IMR-90 (cell line): ENCODE measurements around the gene LEKR1. TPM values are rescaled to one million over a fixed set of nuclear protein-coding genes. Genes with fewer than 3 reads are reported as not detected.

Experiments used
- ATAC-seq: fragments of 200-7000 bp; cut with Tn5 transposase; 2 replicates; pipeline ENCODE4 v1.9.1; 2020; ENCODE audit warnings: low read depth, mild to moderate bottlenecking, moderate library complexity
- BruUV-seq: library from RNA; stranded (reverse); fragments of 400-500 nt; replicated peaks from 2 replicates; lab custom pipeline; 2021; lab: Mats Ljungman, UMichigan
- CTCF ChIA-PET: fragments of 300-600 bp; formaldehyde crosslinking; extraction: SDS; loops from one replicate; lab custom pipeline; 2021; ENCODE audit warnings: antibody characterized with exemption; lab: Yijun Ruan, JAX
- POLR2A ChIA-PET: fragments of 300-600 bp; sonication (Branson Sonifier 250); formaldehyde crosslinking; loops from one replicate; lab custom pipeline; 2022; ENCODE audit warnings: antibody characterized with exemption; ENCODE audit not compliant: unreplicated experiment; lab: Charles Lee
- DNase-seq: peaks from one replicate; pipeline ENCODE4 v3.0.0; 2013
- H2AFZ ChIP-seq: replicated peaks from 2 replicates; pipeline ENCODE3; 2013; ENCODE audit warnings: low read length, mild to moderate bottlenecking; ENCODE audit not compliant: poor library complexity
- H2AK5ac ChIP-seq: 2 replicates; pipeline ENCODE4 v1.6.1; 2013; ENCODE audit warnings: low read depth, low read length, inconsistent platforms
- H2AK9ac ChIP-seq: replicated peaks from 2 replicates; pipeline ENCODE3; 2013; ENCODE audit warnings: mild to moderate bottlenecking, low read depth, low read length, moderate library complexity; ENCODE audit not compliant: poor library complexity
- H2BK120ac ChIP-seq: 2 replicates; pipeline ENCODE4 v1.6.1; 2013; ENCODE audit warnings: low read depth, low read length, inconsistent platforms
- H2BK15ac ChIP-seq: 3 replicates; pipeline ENCODE4 v1.6.1; 2013; ENCODE audit warnings: low read depth, low read length, inconsistent platforms
- H2BK20ac ChIP-seq: 2 replicates; pipeline ENCODE4 v1.6.1; 2013; ENCODE audit warnings: low read depth, mild to moderate bottlenecking, inconsistent platforms, low read length, moderate library complexity
- H2BK5ac ChIP-seq: 2 replicates; pipeline ENCODE4 v1.6.1; 2013; ENCODE audit warnings: mild to moderate bottlenecking, low read depth, low read length, inconsistent platforms; ENCODE audit not compliant: poor library complexity, severe bottlenecking
- H3K14ac ChIP-seq: replicated peaks from 2 replicates; pipeline ENCODE4 v1.6.1; 2013; ENCODE audit warnings: low read depth, low read length, inconsistent platforms
- H3K18ac ChIP-seq: 2 replicates; pipeline ENCODE4 v1.6.1; 2013; ENCODE audit warnings: low read depth, low read length, control low read depth
- H3K23ac ChIP-seq: 2 replicates; pipeline ENCODE4 v1.6.1; 2013; ENCODE audit warnings: low read depth, low read length, inconsistent platforms
- H3K27ac ChIP-seq: 2 replicates; pipeline ENCODE4 v1.5.1; 2013; ENCODE audit warnings: mild to moderate bottlenecking, control low read depth, low read length; ENCODE audit not compliant: insufficient read depth
- H3K27me3 ChIP-seq: 2 replicates; pipeline ENCODE4 v1.6.1; 2013; ENCODE audit warnings: low read length; ENCODE audit not compliant: control insufficient read depth, insufficient read depth
- H3K36me3 ChIP-seq: 2 replicates; pipeline ENCODE4 v1.6.1; 2013; ENCODE audit warnings: low read length, mixed read lengths; ENCODE audit not compliant: control insufficient read depth, insufficient read depth
- H3K4ac ChIP-seq: 2 replicates; pipeline ENCODE4 v1.6.1; 2013; ENCODE audit warnings: low read depth, low read length, inconsistent platforms
- H3K4me1 ChIP-seq: 2 replicates; pipeline ENCODE4 v1.6.1; 2013; ENCODE audit warnings: low read length, mixed read lengths; ENCODE audit not compliant: control insufficient read depth, insufficient read depth
- H3K4me2 ChIP-seq: 2 replicates; pipeline ENCODE4 v1.6.1; 2013; ENCODE audit warnings: low read depth, mild to moderate bottlenecking, control low read depth, low read length, moderate library complexity
- H3K4me3 ChIP-seq: 2 replicates; pipeline ENCODE4 v1.5.1; 2013; ENCODE audit warnings: low read depth, mild to moderate bottlenecking, control low read depth, low read length, moderate library complexity; ENCODE audit not compliant: insufficient read depth
- H3K56ac ChIP-seq: 2 replicates; pipeline ENCODE4 v1.6.1; 2013; ENCODE audit warnings: low read length, inconsistent platforms; ENCODE audit not compliant: insufficient read depth; ENCODE audit errors: extremely low read depth
- H3K79me1 ChIP-seq, 2 experiments: 2 replicates each; pipeline ENCODE4 v1.6.1; 2013; ENCODE audit warnings: low read length in 2 of 2, inconsistent platforms in 1 of 2, low read depth in 1 of 2
- H3K9ac ChIP-seq: 2 replicates; pipeline ENCODE4 v1.6.1; 2013; ENCODE audit warnings: low read depth, low read length, control low read depth
- H3K9me1 ChIP-seq: 2 replicates; pipeline ENCODE4 v1.6.1; 2013; ENCODE audit warnings: low read length, inconsistent platforms; ENCODE audit not compliant: insufficient read depth
- H3K9me3 ChIP-seq: 2 replicates; pipeline ENCODE4 v1.6.1; 2013; ENCODE audit warnings: low read length; ENCODE audit not compliant: control insufficient read depth, insufficient read depth
- H4K20me1 ChIP-seq: 2 replicates; pipeline ENCODE4 v1.6.1; 2013; ENCODE audit warnings: low read length, inconsistent platforms; ENCODE audit not compliant: insufficient read depth
- H4K5ac ChIP-seq: 2 replicates; pipeline ENCODE4 v1.6.1; 2013; ENCODE audit warnings: mild to moderate bottlenecking, low read depth, low read length, control low read depth
- H4K8ac ChIP-seq, 2 experiments: 2 replicates each; pipeline ENCODE4 v1.6.1; 2013; ENCODE audit warnings: low read depth in 2 of 2, low read length in 2 of 2, control low read depth in 1 of 2, inconsistent platforms in 1 of 2
- H4K91ac ChIP-seq: 2 replicates; pipeline ENCODE4 v1.6.1; 2013; ENCODE audit warnings: low read depth, low read length, inconsistent platforms; ENCODE audit not compliant: insufficient read depth
- BHLHE40 ChIP-seq: fragments of 150-350 bp; IDR thresholded peaks from 2 replicates; pipeline ENCODE4 v1.6.1; 2016; ENCODE audit warnings: mild to moderate bottlenecking, low read depth, low read length
- CTCF ChIP-seq: conservative IDR thresholded peaks from 2 replicates; pipeline ENCODE4 v1.5.1; 2012; ENCODE audit warnings: mild to moderate bottlenecking, low read depth, low read length, improper control_type of control experiment
- SMC3 ChIP-seq: fragments of 150-350 bp; IDR thresholded peaks from 2 replicates; pipeline ENCODE4 v1.6.1; 2016; ENCODE audit warnings: low read depth, mild to moderate bottlenecking, antibody characterized with exemption, low read length, moderate library complexity
- WGBS, 2 experiments: methylation state at CpG; one replicate each; pipeline versions ENCODE4 v1.1.5 to v1.1.7; 2013; ENCODE audit warnings: missing lambda C conversion rate in 2 of 2; ENCODE audit not compliant: insufficient read length in 1 of 2; ENCODE audit errors: extremely low coverage in 2 of 2; 5-methylcytosine and 5-hydroxymethylcytosine counted together
- dilution Hi-C: fragments of 300-500 bp; cut with HindIII; formaldehyde crosslinking; loops from one replicate; pipeline ENCODE4 v1.14.3; 2018; ENCODE audit warnings: low sequenced_read_pairs; ENCODE audit not compliant: unreplicated experiment
- in situ Hi-C: fragments of 300-500 bp; cut with MboI; formaldehyde crosslinking; loops from 3 replicates; pipeline ENCODE4 v1.14.3; 2019; ENCODE audit warnings: low sequenced_read_pairs, inconsistent platforms, mixed read lengths
- intact Hi-C: fragments of 100-400 bp; cut with micrococcal nuclease; formaldehyde crosslinking; loops from 2 replicates; pipeline ENCODE4 v1.10.0; 2022
- polyA plus RNA-seq, 3 experiments: library from polyadenylated mRNA; depleted of rRNA; stranded (reverse); fragments of >200 nt; gene quantifications; 2 replicates each; pipeline ENCODE4 v1.2.3, GENCODE V29; 2012; ENCODE audit warnings: low replicate concordance in 1 of 3
- total RNA-seq: library from RNA; depleted of rRNA; stranded (reverse); fragments of >200 nt; gene quantifications from 2 replicates; pipeline ENCODE4 v1.2.3, GENCODE V29; 2012

Gene LEKR1
- total and polyA plus RNA-seq, 2 of the 4 experiments (the other 2 are of a cell fraction), result 0.19 to 0.36 TPM

GRCh38 chr3:156941311-156941710, 115.2 kb downstream of the LEKR1 start:
- no peak overlapping the region for H3K56ac ChIP-seq
- H3K27ac ChIP-seq, result no peak overlapping the region
- no peak overlapping the region for H2AFZ ChIP-seq
- in situ Hi-C loops, result no loop called here
- 95% methylated on average over 2 of the region's 4 CpGs; no CpG with 5 or more reads in 1 of the 2 experiments for WGBS, 2 experiments
- H2AK5ac ChIP-seq, result no peak overlapping the region
- H2BK120ac ChIP-seq, result no peak overlapping the region
- no peak overlapping the region for H4K91ac ChIP-seq
- H3K79me1 ChIP-seq, result no peaks in the 10 kb centered on the region
- H3K4ac ChIP-seq, result no peak overlapping the region
- POLR2A ChIA-PET, result no interaction called here
- CTCF ChIA-PET, result no interaction called here
- DNase-seq (no peak), ATAC-seq (no peak)
- no peak overlapping the region for H4K5ac ChIP-seq
- no peak overlapping the region for H2BK5ac ChIP-seq
- TF ChIP-seq SMC3, result no peak
- no peak for TF ChIP-seq BHLHE40
- no peak for TF ChIP-seq CTCF
- no peaks in the 10 kb centered on the region for H3K27me3 ChIP-seq
- intact Hi-C loops, result no loop called here
- H3K23ac ChIP-seq, result no peak overlapping the region
- H2BK15ac ChIP-seq, result no peak overlapping the region
- dilution Hi-C loops, result no loop called here
- no peak overlapping the region for H3K4me3 ChIP-seq
- no peaks in the 10 kb centered on the region for H3K9me1 ChIP-seq
- H3K9ac ChIP-seq, result no peak overlapping the region
- no peak overlapping the region for H4K8ac ChIP-seq
- H3K14ac ChIP-seq, result no peak overlapping the region
- H3K36me3 ChIP-seq, result no peaks in the 10 kb centered on the region
- no peaks in the 10 kb centered on the region for H3K9me3 ChIP-seq
- H3K4me2 ChIP-seq, result no peak overlapping the region
- H3K4me1 ChIP-seq, result no peaks in the 10 kb centered on the region
- no peak overlapping the region for H2AK9ac ChIP-seq
- BruUV-seq, result no TSS peak
- H2BK20ac ChIP-seq, result no peak overlapping the region
- H4K20me1 ChIP-seq, result no peaks in the 10 kb centered on the region
- no peak overlapping the region for H3K18ac ChIP-seq
